Mesenchymal stem cell (in vitro differentiated cells and primary cell): ENCODE results near the gene SCML1.

Experiments
- DNase-seq: peaks from one replicate; pipeline ENCODE4 v3.0.0-alpha.2; 2013
- H2AFZ ChIP-seq: one replicate; pipeline ENCODE4 v1.6.1; 2013; ENCODE audit warnings: low read depth, mild to moderate bottlenecking, control low read depth, inconsistent platforms, low read length, moderate library complexity
- H2AK5ac ChIP-seq: 2 replicates; pipeline ENCODE4 v1.6.1; 2013; ENCODE audit warnings: low read length, moderate library complexity, mild to moderate bottlenecking, inconsistent platforms; ENCODE audit not compliant: severe bottlenecking
- H2BK120ac ChIP-seq: one replicate; pipeline ENCODE4 v1.6.1; 2013; ENCODE audit warnings: low read depth, mild to moderate bottlenecking, inconsistent platforms, low read length, moderate library complexity
- H2BK12ac ChIP-seq, 2 experiments: one replicate each; pipeline ENCODE4 v1.6.1; 2013; ENCODE audit warnings: inconsistent platforms in 2 of 2, low read length in 2 of 2, mild to moderate bottlenecking in 2 of 2, moderate library complexity in 2 of 2, control low read depth in 1 of 2
- H2BK15ac ChIP-seq: one replicate; pipeline ENCODE4 v1.6.1; 2013; ENCODE audit warnings: mild to moderate bottlenecking, low read depth, inconsistent platforms; ENCODE audit not compliant: poor library complexity, severe bottlenecking
- H2BK5ac ChIP-seq: 2 replicates; pipeline ENCODE4 v1.6.1; 2013; ENCODE audit warnings: low read depth, mild to moderate bottlenecking, low read length, control low read depth, inconsistent platforms; ENCODE audit not compliant: poor library complexity, severe bottlenecking
- H3K14ac ChIP-seq, 2 experiments: one replicate each; pipeline ENCODE4 v1.6.1; 2013; ENCODE audit warnings: inconsistent platforms in 2 of 2, low read length in 2 of 2, control low read depth in 1 of 2, mild to moderate bottlenecking in 1 of 2, moderate library complexity in 1 of 2
- H3K18ac ChIP-seq, 2 experiments: one replicate each; pipeline ENCODE4 v1.6.1; 2013; ENCODE audit warnings: inconsistent platforms in 2 of 2, low read length in 2 of 2, control low read depth in 1 of 2, low read depth in 1 of 2, mild to moderate bottlenecking in 1 of 2
- H3K23ac ChIP-seq, 2 experiments: one replicate each; pipeline ENCODE4 v1.6.1; 2013; ENCODE audit warnings: inconsistent platforms in 2 of 2, low read length in 2 of 2, mild to moderate bottlenecking in 2 of 2, moderate library complexity in 2 of 2, control low read depth in 1 of 2
- H3K27ac ChIP-seq: 2 replicates; pipeline ENCODE4 v1.5.1; 2013; ENCODE audit warnings: mild to moderate bottlenecking, moderate library complexity, low read length, control low read depth, inconsistent platforms; ENCODE audit not compliant: poor library complexity, severe bottlenecking
- H3K27me3 ChIP-seq, 2 experiments: 2 replicates each; pipeline versions ENCODE4 v1.6.1 to v1.7.0; 2013; ENCODE audit warnings: low read length in 2 of 2, mild to moderate bottlenecking in 2 of 2, moderate library complexity in 2 of 2, control low read depth in 1 of 2, inconsistent platforms in 1 of 2; ENCODE audit not compliant: control insufficient read depth in 1 of 2, insufficient read depth in 1 of 2
- H3K36me3 ChIP-seq, 2 experiments: 2 replicates each; pipeline versions ENCODE4 v1.6.1 to v1.7.0; 2013; ENCODE audit warnings: low read length in 2 of 2, control low read depth in 1 of 2, inconsistent platforms in 1 of 2, low read depth in 1 of 2, mild to moderate bottlenecking in 1 of 2; ENCODE audit not compliant: insufficient read depth in 2 of 2, control insufficient read depth in 1 of 2
- H3K4ac ChIP-seq, 2 experiments: one replicate each; pipeline ENCODE4 v1.6.1; 2013; ENCODE audit warnings: inconsistent platforms in 2 of 2, low read length in 2 of 2, mild to moderate bottlenecking in 2 of 2, moderate library complexity in 2 of 2, control low read depth in 1 of 2, low read depth in 1 of 2
- H3K4me1 ChIP-seq: 2 replicates; pipeline ENCODE4 v1.6.1; 2013; ENCODE audit warnings: low read depth, low read length, control low read depth; ENCODE audit not compliant: control insufficient read depth, insufficient read depth
- H3K4me2 ChIP-seq: 2 replicates; pipeline ENCODE4 v1.6.1; 2013; ENCODE audit warnings: low read length, mild to moderate bottlenecking, inconsistent platforms; ENCODE audit not compliant: poor library complexity, severe bottlenecking
- H3K4me3 ChIP-seq, 2 experiments: 2 replicates each; pipeline versions ENCODE4 v1.5.1 to v1.7.0; 2013; ENCODE audit warnings: low read length in 2 of 2, mild to moderate bottlenecking in 2 of 2, control low read depth in 1 of 2, low read depth in 1 of 2; ENCODE audit not compliant: insufficient read depth in 1 of 2
- H3K79me1 ChIP-seq: replicated peaks from 2 replicates; pipeline ENCODE4 v1.6.1; 2013; ENCODE audit warnings: mild to moderate bottlenecking, control low read depth, low read length, inconsistent platforms; ENCODE audit not compliant: poor library complexity, severe bottlenecking
- H3K9ac ChIP-seq: 2 replicates; pipeline ENCODE4 v1.7.0; 2013; ENCODE audit warnings: mild to moderate bottlenecking, low read length, moderate library complexity
- H3K9me3 ChIP-seq: 2 replicates; pipeline ENCODE4 v1.7.0; 2013; ENCODE audit warnings: mild to moderate bottlenecking, low read length; ENCODE audit not compliant: control insufficient read depth
- H4K8ac ChIP-seq: one replicate; pipeline ENCODE4 v1.6.1; 2013; ENCODE audit warnings: inconsistent platforms, mild to moderate bottlenecking, low read length, moderate library complexity
- H4K91ac ChIP-seq: one replicate; pipeline ENCODE4 v1.6.1; 2013; ENCODE audit warnings: mild to moderate bottlenecking, low read length, inconsistent platforms
- WGBS: methylation state at CpG from one replicate; pipeline ENCODE4 v1.1.7; 2013; ENCODE audit warnings: mixed read lengths; 5-methylcytosine and 5-hydroxymethylcytosine counted together

The SCML1 gene

DNA sequence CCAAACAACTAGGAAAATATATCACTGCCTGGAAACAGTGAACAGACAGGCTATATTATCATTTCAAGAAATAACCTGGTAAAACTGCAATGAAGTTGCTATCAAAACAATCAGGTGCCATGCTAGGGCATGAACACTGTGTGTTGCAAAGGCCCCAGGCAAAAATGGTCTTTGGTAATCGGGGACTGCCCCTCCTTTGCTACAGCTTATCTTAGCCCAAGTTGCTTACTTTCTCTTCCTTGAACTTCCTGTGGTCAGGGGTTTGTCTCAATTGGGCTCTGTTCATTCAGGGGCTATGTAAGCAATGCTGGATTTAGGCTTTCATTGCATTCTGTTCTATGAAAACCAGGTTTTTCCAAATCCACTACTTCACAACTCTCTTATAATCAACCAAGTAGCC is 30.4 kb downstream of the SCML1 start:
- Histone ChIP-seq H3K4me2 (no peak overlapping the region), H2AFZ (no peak overlapping the region), H3K4ac (no peak overlapping the region), H3K4me1 (no peaks in the 10 kb centered on the region), H3K36me3 (no peaks in the 10 kb centered on the region), H3K9me3 (no peaks in the 10 kb centered on the region), H2BK120ac (no peak overlapping the region), H3K18ac (no peak overlapping the region), H3K4me3 (no peak overlapping the region), H3K27ac (no peak overlapping the region), H2BK12ac (no peak overlapping the region), H3K23ac (no peak overlapping the region), H4K91ac (no peak overlapping the region), H2BK15ac (no peak overlapping the region), H3K79me1 (no peaks in the 10 kb centered on the region), H2BK5ac (no peak overlapping the region), H4K8ac (no peak overlapping the region), H3K9ac (no peak overlapping the region), H3K14ac (no peak overlapping the region), H2AK5ac (no peak overlapping the region), H3K27me3 (peaks cover 25 to 53% of the 10 kb centered on the region in 2 experiments)
- no CpG with 5 or more reads among the region's 1 CpG for WGBS
- DNase-seq = no peak

DNA sequence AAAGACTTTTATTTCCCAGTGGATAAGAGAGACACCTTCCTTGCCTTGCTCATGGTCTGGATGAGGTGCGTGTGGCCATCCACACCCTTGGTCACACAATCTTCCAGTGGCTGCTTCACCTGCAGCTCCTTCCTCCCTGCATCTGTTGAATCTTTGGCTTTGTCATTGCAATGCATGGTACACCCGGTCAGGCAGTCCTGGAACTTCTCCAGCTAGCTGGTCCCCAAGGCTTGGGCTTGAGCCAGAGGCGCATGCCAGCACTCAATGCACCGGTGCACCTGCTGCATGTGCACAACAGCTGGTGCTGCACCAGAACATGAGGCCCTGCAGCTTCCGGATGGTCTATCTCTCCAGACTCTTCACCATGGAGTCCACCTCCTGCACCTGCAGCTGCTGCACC is 31.7 kb downstream of the SCML1 start:
- Histone ChIP-seq H3K4me1 (no peaks in the 10 kb centered on the region), H3K27me3 (peaks cover 29 to 61% of the 10 kb centered on the region in 2 experiments), H3K36me3 (no peaks in the 10 kb centered on the region), H2AFZ (no peak overlapping the region), H2BK12ac (no peak overlapping the region), H2AK5ac (no peak overlapping the region), H3K4me3 (no peak overlapping the region), H3K14ac (no peak overlapping the region), H3K4me2 (no peak overlapping the region), H3K4ac (no peak overlapping the region), H2BK15ac (no peak overlapping the region), H3K79me1 (no peaks in the 10 kb centered on the region), H2BK5ac (no peak overlapping the region), H3K9me3 (no peaks in the 10 kb centered on the region), H3K18ac (no peak overlapping the region), H2BK120ac (no peak overlapping the region), H4K8ac (no peak overlapping the region), H3K9ac (no peak overlapping the region), H3K23ac (no peak overlapping the region), H3K27ac (no peak overlapping the region), H4K91ac (no peak overlapping the region)
- no peak for DNase-seq
- 89% methylated on average over 5 of the region's 5 CpGs for WGBS

DNA sequence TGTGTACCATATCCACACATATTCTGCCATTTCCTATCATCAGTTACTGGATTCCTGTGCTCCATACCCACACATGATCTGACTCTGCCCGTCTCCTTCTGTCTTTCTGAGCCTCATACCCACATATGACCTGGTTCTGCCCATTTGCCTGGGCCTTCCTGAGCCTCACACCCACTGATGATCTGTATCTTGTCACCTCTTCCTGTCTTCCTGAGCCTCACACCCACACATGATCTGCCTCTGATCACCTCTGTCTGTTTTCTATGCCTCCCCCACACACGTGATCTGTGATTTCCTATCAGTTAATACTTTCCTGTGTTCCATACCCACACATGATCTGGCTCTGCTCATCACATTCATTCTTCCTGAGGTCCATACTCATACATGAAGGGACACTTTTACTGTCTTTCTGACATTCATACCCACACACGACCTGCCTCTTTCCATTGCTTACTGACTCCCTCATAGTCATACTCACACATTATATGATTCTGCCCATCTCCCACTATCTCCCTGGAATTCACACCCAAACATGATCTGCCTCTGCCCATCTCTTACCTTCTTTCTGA is 32.5 kb downstream of the SCML1 start:
- Histone ChIP-seq H3K4me1 (no peaks in the 10 kb centered on the region), H3K36me3 (no peaks in the 10 kb centered on the region), H3K9me3 (peaks cover 3% of the 10 kb centered on the region), H3K4ac (no peak overlapping the region), H4K8ac (no peak overlapping the region), H3K9ac (no peak overlapping the region), H2BK15ac (no peak overlapping the region), H3K4me2 (no peak overlapping the region), H3K23ac (no peak overlapping the region), H2BK120ac (no peak overlapping the region), H3K18ac (no peak overlapping the region), H3K27ac (no peak overlapping the region), H2AK5ac (no peak overlapping the region), H4K91ac (no peak overlapping the region), H2BK5ac (no peak overlapping the region), H2BK12ac (no peak overlapping the region), H3K27me3 (peaks cover 29 to 65% of the 10 kb centered on the region in 2 experiments), H3K79me1 (no peaks in the 10 kb centered on the region), H3K14ac (no peak overlapping the region), H3K4me3 (no peak overlapping the region), H2AFZ (no peak overlapping the region)
- WGBS = 59% methylated on average over 3 of the region's 3 CpGs
- DNase-seq = no peak

DNA sequence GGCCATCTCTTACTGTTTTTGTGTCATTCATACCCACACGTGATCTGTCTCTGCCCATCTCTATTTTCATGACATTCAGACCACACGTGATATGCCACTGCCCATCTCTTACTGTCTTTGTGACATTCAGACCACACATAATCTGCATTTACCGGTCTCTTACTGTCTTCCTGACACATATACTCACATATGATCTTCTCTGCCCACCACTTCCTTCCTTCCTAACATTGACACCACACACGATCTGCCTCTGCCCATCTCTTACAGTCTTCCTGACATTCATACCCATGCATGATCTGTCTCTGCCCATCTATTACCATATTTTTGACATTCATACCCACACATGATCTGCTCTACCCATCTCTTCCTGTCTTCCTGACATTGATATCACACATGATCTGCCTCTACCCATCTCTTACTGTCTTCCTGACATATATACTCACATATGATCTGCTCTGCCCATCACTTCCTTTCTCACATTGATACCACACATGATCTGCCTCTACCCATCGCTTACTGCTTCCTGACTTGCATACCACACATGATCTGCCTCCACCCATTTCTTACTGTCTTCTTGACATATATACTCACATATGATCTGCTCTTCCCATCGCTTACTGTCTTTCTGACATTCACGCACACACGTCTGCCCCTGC is 36.1 kb downstream of the SCML1 start:
- Histone ChIP-seq H3K27ac (no peak overlapping the region), H2BK15ac (no peak overlapping the region), H3K27me3 (peaks cover 25 to 63% of the 10 kb centered on the region in 2 experiments), H3K18ac (no peak overlapping the region), H3K23ac (no peak overlapping the region), H3K4me3 (no peak overlapping the region), H2BK5ac (no peak overlapping the region), H2AFZ (no peak overlapping the region), H4K91ac (no peak overlapping the region), H2AK5ac (no peak overlapping the region), H3K79me1 (no peaks in the 10 kb centered on the region), H3K4ac (no peak overlapping the region), H2BK12ac (no peak overlapping the region), H2BK120ac (no peak overlapping the region), H3K14ac (no peak overlapping the region), H3K9me3 (peaks cover 3% of the 10 kb centered on the region), H4K8ac (no peak overlapping the region), H3K9ac (no peak overlapping the region), H3K36me3 (no peaks in the 10 kb centered on the region), H3K4me2 (no peak overlapping the region), H3K4me1 (no peaks in the 10 kb centered on the region)
- no peak for DNase-seq
- 86% methylated on average over 8 of the region's 8 CpGs for WGBS
